ENCODE measurements around the gene TBC1D22B. TPM values are rescaled to one million over a fixed set of nuclear protein-coding genes. Genes with fewer than 3 reads are reported as not detected.

The TBC1D22B gene
- total and polyA plus RNA-seq, 8 donors, result 3.5 to 16.3 (median 6.2) TPM

- TF ChIP-seq POLR2AphosphoS5 (IDR thresholded peaks at IDR 0.05) (no peak), EP300 (IDR thresholded peaks at IDR 0.05) (no peak), CTCF (IDR thresholded peaks at IDR 0.05) (no peak), POLR2A (IDR thresholded peaks at IDR 0.05) (no peak)
- H3K4me3 ChIP-seq, result no peak overlapping the region
- no peaks in the 10 kb centered on the region for H3K9me3 ChIP-seq
- WGBS, 5 donors, result 80 to 91% (median 87%) methylated on average over 6 of the region's 6 CpGs
- no peaks in the 10 kb centered on the region for H3K4me1 ChIP-seq
- DNase-seq, result no peak
- H3K27me3 ChIP-seq, result no peaks in the 10 kb centered on the region
- H3K36me3 ChIP-seq, result no peaks in the 10 kb centered on the region
- intact Hi-C loops (cut with DNase I; ENCODE audit: low total_unique reads), result no loop called here
- H3K27ac ChIP-seq, result no peak overlapping the region
These were observed 27.5 kb upstream of the TBC1D22B start for GRCh38 chr6:37230104-37230503.

GRCh38 chr6:37232430-37233017 lies 25.0 kb upstream of the TBC1D22B start:
- no peaks in the 10 kb centered on the region for H3K9me3 ChIP-seq
- H3K4me3 ChIP-seq, result no peak overlapping the region
- H3K4me1 ChIP-seq, result no peaks in the 10 kb centered on the region
- intact Hi-C loops (cut with DNase I; ENCODE audit: low total_unique reads), result no loop called here
- WGBS, 5 donors, result 53 to 72% (median 63%) methylated on average over 5 of the region's 5 CpGs
- no peaks in the 10 kb centered on the region for H3K36me3 ChIP-seq
- H3K27me3 ChIP-seq, result no peaks in the 10 kb centered on the region
- TF ChIP-seq CTCF (IDR thresholded peaks at IDR 0.05) (no peak), POLR2A (IDR thresholded peaks at IDR 0.05) (no peak), EP300 (IDR thresholded peaks at IDR 0.05) (no peak), POLR2AphosphoS5 (IDR thresholded peaks at IDR 0.05) (no peak)
- DNase-seq, result no peak
- no peak overlapping the region for H3K27ac ChIP-seq

GRCh38 chr6:37233541-37233940 lies 24.0 kb upstream of the TBC1D22B start:
- intact Hi-C loops (cut with DNase I; ENCODE audit: low total_unique reads), result no loop called here
- Histone ChIP-seq H3K4me3 (no peak overlapping the region), H3K36me3 (no peaks in the 10 kb centered on the region), H3K27me3 (no peaks in the 10 kb centered on the region), H3K27ac (no peak overlapping the region), H3K9me3 (no peaks in the 10 kb centered on the region), H3K4me1 (no peaks in the 10 kb centered on the region)
- 79 to 95% (median 89%) methylated on average over 7 of the region's 7 CpGs for WGBS, 5 donors
- no peak for DNase-seq
- TF ChIP-seq CTCF (IDR thresholded peaks at IDR 0.05), result no peak
- no peak for TF ChIP-seq POLR2AphosphoS5 (IDR thresholded peaks at IDR 0.05)
- no peak for TF ChIP-seq POLR2A (IDR thresholded peaks at IDR 0.05)
- no peak for TF ChIP-seq EP300 (IDR thresholded peaks at IDR 0.05)

- 68 to 85% (median 83%) methylated on average over 2 of the region's 2 CpGs for WGBS, 5 donors
- DNase-seq, result no peak
- H3K27ac ChIP-seq, result no peak overlapping the region
- H3K4me3 ChIP-seq, result no peak overlapping the region
- TF ChIP-seq CTCF (IDR thresholded peaks at IDR 0.05) (no peak), EP300 (IDR thresholded peaks at IDR 0.05) (no peak), POLR2AphosphoS5 (IDR thresholded peaks at IDR 0.05) (no peak), POLR2A (IDR thresholded peaks at IDR 0.05) (no peak)
- H3K4me1 ChIP-seq, result peaks cover under 1 to 16% (median 9%) of the 10 kb centered on the region in 4 donors
- intact Hi-C loops (cut with DNase I; ENCODE audit: low total_unique reads), result no loop called here
- H3K9me3 ChIP-seq, result no peaks in the 10 kb centered on the region
- no peaks in the 10 kb centered on the region for H3K36me3 ChIP-seq
- H3K27me3 ChIP-seq, result no peaks in the 10 kb centered on the region
These were observed 20.7 kb upstream of the TBC1D22B start for GRCh38 chr6:37236921-37237320.
